Body of pancreas (tissue), 4 donors: ENCODE measurements around the gene DGCR6L. TPM values are rescaled to one million over a fixed set of nuclear protein-coding genes. Genes with fewer than 3 reads are reported as not detected.
"Not testable (repeated sequence)": the region's sequence is repeated elsewhere in the genome, so short reads cannot be mapped to it uniquely, and the experiment has no call there.

Experiments used
- ATAC-seq: fragments of 150-250 bp; one replicate; pipeline ENCODE4 v1.9.1; 2016
- DNase-seq, 4 donors: peaks; one replicate each; pipeline ENCODE4 v3.0.0-alpha.2; 2019
- H3K27ac ChIP-seq, 4 donors: fragments of 200-600 bp; sonication (generic); 1 replicate in 3 of 4; 2 replicates in 1 of 4; pipeline versions ENCODE4 v1.5.1 to v1.6.1; 2016 to 2019; ENCODE audit warnings: mild to moderate bottlenecking in 1 of 4, mixed read lengths in 1 of 4, moderate library complexity in 1 of 4
- H3K27me3 ChIP-seq, 2 donors: fragments of 200-600 bp; sonication (generic); one replicate each; pipeline ENCODE4 v1.6.0; 2016; ENCODE audit warnings: mild to moderate bottlenecking in 1 of 2
- H3K36me3 ChIP-seq, 2 donors: fragments of 200-600 bp; sonication (generic); replicated peaks in 1 of 2; 2 replicates each; pipeline ENCODE4 v1.5.1; 2016; ENCODE audit warnings: low read depth in 2 of 2; ENCODE audit not compliant: insufficient read depth in 1 of 2
- H3K4me1 ChIP-seq: fragments of 200-600 bp; sonication (generic); one replicate; pipeline ENCODE4 v1.6.0; 2016
- H3K4me3 ChIP-seq, 2 donors: fragments of 200-600 bp; sonication (generic); 1 replicate in 1 of 2; 2 replicates in 1 of 2; pipeline ENCODE4 v1.5.1; 2016 to 2019
- H3K9me3 ChIP-seq, 3 donors: fragments of 200-600 bp; sonication (generic); 1 replicate in 2 of 3; 2 replicates in 1 of 3; pipeline ENCODE4 v1.5.1; 2016
- POLR2A ChIP-seq, 3 donors: fragments of 450-650 bp; IDR thresholded peaks; one replicate each; pipeline ENCODE4 v1.6.1; 2016; ENCODE audit warnings: antibody characterized with exemption in 3 of 3, mild to moderate bottlenecking in 2 of 3
- WGBS, 2 donors: methylation state at CpG; one replicate each; pipeline ENCODE4 v1.1.5; 2017; 5-methylcytosine and 5-hydroxymethylcytosine counted together
- intact Hi-C: fragments of 100-400 bp; cut with DNase I; formaldehyde crosslinking; loops from one replicate; pipeline ENCODE4 v1.15.1; 2023
- total RNA-seq, 2 donors: library from RNA; depleted of rRNA; stranded (reverse); fragments of >200 nt; gene quantifications; one replicate each; pipeline ENCODE4 v1.1.0, GENCODE V29; 2016
- TF ChIP-seq, protein P1 (sequence below), 7 experiments: fragments of 450-650 bp in 4 of 7; fragments of 200-600 bp in 3 of 7; sonication (generic) in 3 of 7; IDR thresholded peaks; one replicate each; pipeline ENCODE4 v1.5.1; 2016 to 2019; ENCODE audit warnings: antibody characterized with exemption in 7 of 7

Gene DGCR6L
- total RNA-seq, 2 donors from 2014 or later = 24.4 to 52.4 TPM

DNA sequence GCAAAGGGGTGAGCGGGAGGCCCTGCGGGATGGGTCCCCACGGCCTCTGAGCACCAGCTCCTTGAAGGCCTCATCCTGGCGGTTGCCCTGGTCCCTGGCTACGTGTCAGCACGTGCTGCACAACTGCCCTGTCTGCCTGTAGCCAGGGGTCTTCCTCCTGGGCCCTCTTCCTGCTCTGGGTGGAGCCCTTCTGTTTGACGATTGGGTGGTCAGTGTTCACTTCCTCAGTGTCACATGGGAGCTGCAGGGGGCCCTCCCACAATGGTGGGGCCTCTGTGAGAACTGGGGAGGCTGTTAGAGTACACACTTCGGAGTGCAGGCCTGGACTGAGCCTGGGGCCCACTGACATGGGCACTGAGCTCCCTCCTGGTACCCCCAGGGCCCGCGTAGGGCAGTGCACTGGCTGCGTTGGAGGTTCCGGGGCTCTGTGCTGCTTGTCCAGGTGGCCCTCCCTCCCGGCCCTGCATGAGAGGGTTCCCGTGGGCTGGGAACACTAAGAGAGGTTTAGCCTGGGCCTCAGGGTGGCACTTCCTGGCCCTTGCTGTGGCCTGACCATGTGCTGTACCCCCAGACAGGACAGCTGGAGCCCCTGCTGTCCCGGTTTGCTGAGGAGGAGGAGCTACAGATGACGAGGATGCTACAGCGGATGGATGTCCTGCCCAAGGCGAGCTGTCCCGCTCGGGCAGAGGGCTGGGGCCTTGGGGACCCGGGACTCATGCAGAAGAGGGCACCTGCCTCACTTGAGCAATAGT lies 13.8 kb downstream of the DGCR6L start:
- intact Hi-C loops = no loop called here
- Histone ChIP-seq H3K27ac (no peak overlapping the region), H3K4me1 (no peaks in the 10 kb centered on the region), H3K4me3 (no peak overlapping the region), H3K36me3 (no peaks in the 10 kb centered on the region), H3K9me3 (no peaks in the 10 kb centered on the region), H3K27me3 (no peaks in the 10 kb centered on the region)
- no peak for TF ChIP-seq POLR2A (IDR thresholded peaks at IDR 0.05)
- TF ChIP-seq, protein P1, sequence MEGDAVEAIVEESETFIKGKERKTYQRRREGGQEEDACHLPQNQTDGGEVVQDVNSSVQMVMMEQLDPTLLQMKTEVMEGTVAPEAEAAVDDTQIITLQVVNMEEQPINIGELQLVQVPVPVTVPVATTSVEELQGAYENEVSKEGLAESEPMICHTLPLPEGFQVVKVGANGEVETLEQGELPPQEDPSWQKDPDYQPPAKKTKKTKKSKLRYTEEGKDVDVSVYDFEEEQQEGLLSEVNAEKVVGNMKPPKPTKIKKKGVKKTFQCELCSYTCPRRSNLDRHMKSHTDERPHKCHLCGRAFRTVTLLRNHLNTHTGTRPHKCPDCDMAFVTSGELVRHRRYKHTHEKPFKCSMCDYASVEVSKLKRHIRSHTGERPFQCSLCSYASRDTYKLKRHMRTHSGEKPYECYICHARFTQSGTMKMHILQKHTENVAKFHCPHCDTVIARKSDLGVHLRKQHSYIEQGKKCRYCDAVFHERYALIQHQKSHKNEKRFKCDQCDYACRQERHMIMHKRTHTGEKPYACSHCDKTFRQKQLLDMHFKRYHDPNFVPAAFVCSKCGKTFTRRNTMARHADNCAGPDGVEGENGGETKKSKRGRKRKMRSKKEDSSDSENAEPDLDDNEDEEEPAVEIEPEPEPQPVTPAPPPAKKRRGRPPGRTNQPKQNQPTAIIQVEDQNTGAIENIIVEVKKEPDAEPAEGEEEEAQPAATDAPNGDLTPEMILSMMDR (IDR thresholded peaks at IDR 0.05) = no peak
- no peak for ATAC-seq
- 70 to 75% methylated on average over 4 to 16 of the region's 21 CpGs for WGBS, 2 donors
- no peak for DNase-seq

DNA sequence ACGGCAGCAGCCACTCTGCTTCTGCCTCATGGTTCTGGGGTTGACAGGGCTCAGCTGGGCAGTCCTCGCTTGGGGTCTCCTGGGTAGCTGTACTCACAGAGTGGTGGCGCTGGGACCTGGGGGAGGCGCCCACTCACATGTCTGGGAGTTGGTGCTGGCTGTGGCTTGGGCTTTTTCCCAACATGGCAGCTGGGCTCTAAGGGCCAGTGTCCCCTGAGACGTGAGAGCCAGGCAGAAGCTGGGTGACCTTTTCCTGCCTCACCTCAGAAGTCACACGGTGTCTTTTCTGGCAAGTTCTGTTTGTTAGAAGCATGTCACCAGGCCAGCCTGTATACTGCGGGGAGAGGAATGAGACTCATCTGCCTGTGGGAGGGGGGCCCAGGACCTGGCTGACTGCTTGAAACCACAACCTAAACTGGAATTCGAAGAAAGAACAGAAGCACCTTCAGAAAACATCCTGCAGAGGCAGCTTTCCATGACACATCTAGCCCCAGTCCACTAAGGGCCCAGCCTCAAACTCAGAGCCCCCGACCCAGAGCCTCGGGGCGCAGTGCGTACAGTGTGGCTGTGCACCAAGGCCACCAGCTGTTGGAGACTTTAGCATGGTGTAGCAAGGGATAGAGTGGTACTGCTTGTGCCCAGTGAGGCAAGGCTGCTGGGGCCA lies 14.5 kb downstream of the DGCR6L start:
- H3K4me3 ChIP-seq, H3K36me3 ChIP-seq, DNase-seq, intact Hi-C loops, ATAC-seq, H3K4me1 ChIP-seq, H3K9me3 ChIP-seq, H3K27me3 ChIP-seq, H3K27ac ChIP-seq: not testable (repeated sequence)
- 14 to 64% methylated on average over 1 to 6 of the region's 12 CpGs for whole genome bisulfite sequencing, 2 donors

DNA sequence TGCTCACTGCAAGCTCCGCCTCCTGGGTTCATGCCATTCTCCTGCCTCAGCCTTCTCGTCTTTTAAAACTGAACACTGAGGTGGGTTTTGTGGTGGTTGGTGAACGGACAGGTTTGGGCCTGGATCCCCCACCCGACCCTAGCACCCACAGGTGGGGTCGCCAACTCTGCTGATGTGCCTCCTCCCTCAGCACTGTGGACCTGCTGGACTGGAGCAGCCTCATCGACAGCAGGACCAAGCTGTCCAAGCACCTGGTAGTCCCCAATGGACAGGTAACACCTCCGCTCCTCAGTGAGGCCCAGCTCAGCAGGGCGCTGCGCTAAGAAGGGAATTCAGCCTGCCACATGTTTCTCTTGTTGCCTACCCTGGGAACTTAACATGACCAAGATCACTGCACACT lies 15.2 kb downstream of the DGCR6L start:
- Histone ChIP-seq H3K4me3 (no peak overlapping the region), H3K36me3 (no peaks in the 10 kb centered on the region), H3K9me3 (no peaks in the 10 kb centered on the region), H3K27ac (no peak overlapping the region), H3K4me1 (peaks cover 7% of the 10 kb centered on the region), H3K27me3 (no peaks in the 10 kb centered on the region)
- no peak for DNase-seq
- no peak for TF ChIP-seq POLR2A (IDR thresholded peaks at IDR 0.05)
- TF ChIP-seq, protein P1 (IDR thresholded peaks at IDR 0.05) = no peak
- ATAC-seq = no peak
- intact Hi-C loops = no loop called here
- WGBS, 2 donors = 57 to 78% methylated on average over 3 to 9 of the region's 9 CpGs

DNA sequence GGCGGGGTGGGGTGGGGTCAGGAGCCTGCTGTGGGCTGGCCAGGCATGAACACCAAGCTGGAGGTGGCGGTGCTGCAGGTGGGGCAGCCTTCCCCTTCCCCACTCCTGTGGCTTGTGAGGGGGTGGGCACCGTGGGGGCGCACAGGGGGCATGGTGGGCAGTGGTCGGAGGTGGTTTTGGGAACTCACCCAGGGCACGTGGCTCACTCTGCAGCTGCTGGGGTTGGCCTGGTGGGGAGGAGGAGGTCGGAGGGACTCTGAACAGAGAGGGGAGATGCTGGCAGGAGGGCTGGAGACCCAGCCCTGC lies 16.7 kb downstream of the DGCR6L start:
- H3K27ac ChIP-seq, H3K4me3 ChIP-seq, ATAC-seq, DNase-seq, H3K36me3 ChIP-seq, H3K27me3 ChIP-seq, intact Hi-C loops, H3K9me3 ChIP-seq: not testable (repeated sequence)
- 58 to 66% methylated on average over 4 to 5 of the region's 7 CpGs for WGBS, 2 donors
- H3K4me1 ChIP-seq = peaks cover 14% of the 10 kb centered on the region

DNA sequence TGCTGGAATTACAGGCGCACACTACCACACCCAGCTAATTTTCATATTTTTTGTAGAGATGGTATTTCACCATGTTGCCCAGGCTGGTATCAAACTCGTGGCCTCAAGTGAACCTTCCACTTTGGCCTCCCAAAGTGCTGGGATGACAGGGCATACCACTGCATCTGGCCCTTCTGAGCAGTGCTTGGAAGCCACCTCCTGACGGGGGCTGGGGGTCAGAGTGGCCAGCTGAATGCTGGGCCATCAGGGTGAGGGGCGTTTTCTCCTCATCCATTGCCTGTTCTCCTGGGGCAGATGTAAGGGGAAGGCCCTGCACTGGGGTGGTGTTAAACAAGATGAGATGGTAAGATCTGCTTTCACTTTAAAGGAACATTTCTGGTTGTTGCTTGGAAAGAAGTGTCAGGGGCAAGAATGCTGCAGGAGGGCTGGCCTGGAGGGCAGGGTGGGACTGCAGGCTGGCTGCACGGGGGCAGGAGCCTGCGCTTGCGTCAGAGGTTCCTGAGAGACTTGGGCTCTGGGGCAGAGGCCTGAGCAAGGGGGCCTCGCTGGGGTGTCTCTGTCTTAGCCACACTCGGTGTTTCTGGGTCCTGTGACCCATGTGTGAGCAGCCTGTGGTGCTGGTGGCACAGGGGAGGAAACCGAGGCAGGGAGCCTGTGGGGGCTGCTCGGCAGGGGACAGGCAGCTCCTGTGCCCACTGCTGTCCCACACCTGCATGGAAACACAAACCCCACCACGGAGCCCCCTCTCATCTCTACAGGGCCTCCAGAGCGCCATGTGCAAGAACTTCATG lies 17.2 kb downstream of the DGCR6L start:
- Histone ChIP-seq H3K27ac (no peak overlapping the region), H3K4me1 (peaks cover 14% of the 10 kb centered on the region), H3K36me3 (no peaks in the 10 kb centered on the region), H3K27me3 (no peaks in the 10 kb centered on the region), H3K4me3 (no peak overlapping the region), H3K9me3 (no peaks in the 10 kb centered on the region)
- 66 to 68% methylated on average over 8 to 13 of the region's 13 CpGs for WGBS, 2 donors
- ATAC-seq (no peak), DNase-seq (no peak)
- TF ChIP-seq, protein P1 (IDR thresholded peaks at IDR 0.05) = no peak
- no peak for TF ChIP-seq POLR2A (IDR thresholded peaks at IDR 0.05)
- intact Hi-C loops = no loop called here
